NCI-H774 (cell line): ENCODE measurements around the gene REP15.
"Not testable (repeated sequence)": the region's sequence is repeated elsewhere in the genome, so short reads cannot be mapped to it uniquely, and the experiment has no call there.

ENCODE experiments used
- DNase-seq: peaks from one replicate; lab custom pipeline; 2025; lab: John Stamatoyannopoulos, UW

The REP15 gene

GRCh38 chr12:27696864-27697564 is 767 bp downstream of the REP15 start:
- DNase-seq, result no peak

GRCh38 chr12:27703720-27704452 is 7.6 kb downstream of the REP15 start:
- DNase-seq, result peak; percentile 55

- no peak for DNase-seq
Measured at GRCh38 chr12:27705263-27705662, 9.0 kb downstream of the REP15 start.

- no peak for DNase-seq
Measured at GRCh38 chr12:27707216-27707615, 11.0 kb downstream of the REP15 start.

- no peak for DNase-seq
Measured at GRCh38 chr12:27709212-27709931, 13.1 kb downstream of the REP15 start.

- DNase-seq, result peak; percentile 72
Measured at GRCh38 chr12:27709932-27710591, 13.8 kb downstream of the REP15 start.

- peak; percentile 87 for DNase-seq
Measured at GRCh38 chr12:27710592-27711316, 14.5 kb downstream of the REP15 start, which contains the start of gene MRPS35. Gene MRPS35, plus strand, starts transcription at chr12:27710832. Its CDS starts 12 bp downstream, at chr12:27710844.

- DNase-seq, result no peak
Measured at GRCh38 chr12:27711317-27711682, 15.1 kb downstream of the REP15 start.

- DNase-seq, result no peak
Measured at GRCh38 chr12:27711967-27712366, 15.7 kb downstream of the REP15 start.

- DNase-seq, result no peak
Measured at GRCh38 chr12:27723212-27723611, 27.0 kb downstream of the REP15 start.

- DNase-seq, result no peak
Measured at GRCh38 chr12:27730097-27730588, 33.9 kb downstream of the REP15 start.

GRCh38 chr12:27732281-27732680 is 36.0 kb downstream of the REP15 start:
- no peak for DNase-seq

GRCh38 chr12:27733052-27733656 is 36.9 kb downstream of the REP15 start:
- DNase-seq, result no peak

- DNase-seq, result no peak
Measured at GRCh38 chr12:27733791-27734190, 37.5 kb downstream of the REP15 start.

GRCh38 chr12:27734321-27734720 is 38.1 kb downstream of the REP15 start:
- not testable (repeated sequence) for DNase-seq

- DNase-seq, result no peak
Measured at GRCh38 chr12:27743601-27744000, 47.4 kb downstream of the REP15 start.

- DNase-seq, result not testable (repeated sequence)
Measured at GRCh38 chr12:27745734-27746133, 49.5 kb downstream of the REP15 start.
